ENCODE measurements around the gene CDH13.

DNA sequence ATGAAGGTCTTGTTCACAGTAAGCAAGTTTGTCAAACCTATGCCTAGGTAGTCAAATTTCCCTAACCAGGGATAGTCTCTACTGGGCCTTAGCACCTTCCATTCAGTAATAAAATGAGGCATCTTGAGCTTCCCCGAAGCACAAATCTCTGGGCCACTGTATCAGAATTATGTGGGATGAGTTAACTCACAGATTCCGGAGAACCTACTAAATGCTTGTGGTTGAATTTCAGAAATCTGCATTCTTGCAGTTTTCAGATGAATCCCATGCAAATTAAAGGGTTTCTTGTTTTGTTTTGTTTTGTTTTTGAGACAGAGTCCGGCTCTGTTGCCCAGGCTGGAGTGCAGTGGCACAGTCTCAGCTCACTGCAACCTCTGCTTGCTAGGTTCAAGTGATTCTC is 702.2 kb downstream of the CDH13 start:
- TF ChIP-seq, protein P1, sequence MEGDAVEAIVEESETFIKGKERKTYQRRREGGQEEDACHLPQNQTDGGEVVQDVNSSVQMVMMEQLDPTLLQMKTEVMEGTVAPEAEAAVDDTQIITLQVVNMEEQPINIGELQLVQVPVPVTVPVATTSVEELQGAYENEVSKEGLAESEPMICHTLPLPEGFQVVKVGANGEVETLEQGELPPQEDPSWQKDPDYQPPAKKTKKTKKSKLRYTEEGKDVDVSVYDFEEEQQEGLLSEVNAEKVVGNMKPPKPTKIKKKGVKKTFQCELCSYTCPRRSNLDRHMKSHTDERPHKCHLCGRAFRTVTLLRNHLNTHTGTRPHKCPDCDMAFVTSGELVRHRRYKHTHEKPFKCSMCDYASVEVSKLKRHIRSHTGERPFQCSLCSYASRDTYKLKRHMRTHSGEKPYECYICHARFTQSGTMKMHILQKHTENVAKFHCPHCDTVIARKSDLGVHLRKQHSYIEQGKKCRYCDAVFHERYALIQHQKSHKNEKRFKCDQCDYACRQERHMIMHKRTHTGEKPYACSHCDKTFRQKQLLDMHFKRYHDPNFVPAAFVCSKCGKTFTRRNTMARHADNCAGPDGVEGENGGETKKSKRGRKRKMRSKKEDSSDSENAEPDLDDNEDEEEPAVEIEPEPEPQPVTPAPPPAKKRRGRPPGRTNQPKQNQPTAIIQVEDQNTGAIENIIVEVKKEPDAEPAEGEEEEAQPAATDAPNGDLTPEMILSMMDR (IDR thresholded peaks at IDR 0.05; ENCODE audit: poor library complexity, severe bottlenecking): no peak
- TF ChIP-seq EZH2 (IDR thresholded peaks at IDR 0.05; ENCODE audit: borderline replicate concordance, insufficient read depth, low read length, poor library complexity, severe bottlenecking) (no peak), SMC3 (conservative IDR thresholded peaks at IDR 0.05; ENCODE audit: poor library complexity) (no peak), POLR2AphosphoS5 (IDR thresholded peaks at IDR 0.05) (no peak), MXI1 (conservative IDR thresholded peaks at IDR 0.05; ENCODE audit: poor library complexity, severe bottlenecking) (no peak), EP300 (conservative IDR thresholded peaks at IDR 0.05; ENCODE audit: poor library complexity, severe bottlenecking) (no peak)

Data from neural cell (in vitro differentiated cells).